HCT116 (cell line): ENCODE data around the gene FMN1. TPM values are rescaled to one million over a fixed set of nuclear protein-coding genes. Genes with fewer than 3 reads are reported as not detected.

Source experiments
- ATAC-seq: fragments of 200-7000 bp; cut with Tn5 transposase; 2 replicates; pipeline ENCODE4 v1.9.1; 2020; ENCODE audit warnings: mild to moderate bottlenecking, moderate library complexity
- BruUV-seq: library from RNA; stranded (reverse); fragments of 400-500 nt; replicated peaks from 2 replicates; lab custom pipeline; 2021; lab: Mats Ljungman, UMichigan
- CTCF ChIA-PET: fragments of 300-600 bp; sonication (Branson Sonifier 250); formaldehyde crosslinking; loops from one replicate; lab custom pipeline; 2021; ENCODE audit warnings: antibody characterized with exemption; lab: Charles Lee
- POLR2A ChIA-PET: fragments of 300-600, 350-600 bp; sonication (Branson Sonifier 250); formaldehyde crosslinking; loops from one replicate; lab custom pipeline; 2021; ENCODE audit warnings: antibody characterized with exemption; lab: Charles Lee
- RAD21 ChIA-PET, 2 experiments: fragments of 300-600 bp; sonication (Branson Sonifier 250); formaldehyde crosslinking; loops; one replicate each; lab custom pipeline; 2023; ENCODE audit warnings: low total read pairs in 2 of 2; ENCODE audit not compliant: uncharacterized antibody in 2 of 2, unreplicated experiment in 2 of 2, low non-redundant PET in 1 of 2; lab: Charles Lee
- DNase-seq: peaks from one replicate; pipeline ENCODE4 v3.0.0-alpha.2; 2010; ENCODE audit warnings: low read depth, low spot score
- H2AFZ ChIP-seq: fragments of 200-600 bp; shearing (Covaris generic), sonication (generic); 2 replicates; pipeline ENCODE4 v1.6.1; 2017; ENCODE audit warnings: low read depth, mixed run types, mixed read lengths, antibody characterized with exemption, low read length; ENCODE audit not compliant: poor library complexity, severe bottlenecking
- H3K27ac ChIP-seq: 2 replicates; pipeline ENCODE4 v1.5.1; 2012; ENCODE audit warnings: low read depth, low read length
- H3K27me3 ChIP-seq: fragments of 200-600 bp; sonication (generic); 2 replicates; pipeline ENCODE4 v1.6.1; 2016; ENCODE audit warnings: mixed run types, low read length, mixed read lengths; ENCODE audit not compliant: insufficient read depth
- H3K36me3 ChIP-seq, 2 experiments: fragments of 200-500 bp in 1 of 2; fragments of 200-600 bp in 1 of 2; sonication (Bioruptor generic) in 1 of 2; sonication (generic) in 1 of 2; 2 replicates each; pipeline versions ENCODE4 v1.5.1 to v1.6.1; 2014 to 2016; ENCODE audit warnings: low read length in 2 of 2, inconsistent platforms in 1 of 2, mixed read lengths in 1 of 2, mixed run types in 1 of 2; ENCODE audit not compliant: insufficient read depth in 2 of 2, control insufficient read depth in 1 of 2
- H3K4me1 ChIP-seq, 2 experiments: fragments of 200-600 bp in 1 of 2; sonication (generic) in 1 of 2; 2 replicates each; pipeline versions ENCODE4 v1.5.1 to v1.6.1; 2012 to 2017; ENCODE audit warnings: low read length in 2 of 2, inconsistent platforms in 1 of 2, mild to moderate bottlenecking in 1 of 2, mixed read lengths in 1 of 2, mixed run types in 1 of 2, moderate library complexity in 1 of 2; ENCODE audit not compliant: insufficient read depth in 2 of 2, control insufficient read depth in 1 of 2
- H3K4me2 ChIP-seq: fragments of 200-600 bp; sonication (generic); 2 replicates; pipeline ENCODE4 v1.6.1; 2017; ENCODE audit warnings: mixed run types, low read length, mixed read lengths
- H3K4me3 ChIP-seq, 2 experiments: fragments of 200-600 bp in 1 of 2; sonication (generic) in 1 of 2; replicated peaks in 1 of 2; 2 replicates each; pipeline ENCODE4 v1.5.1; 2011 to 2016; ENCODE audit warnings: low read length in 2 of 2, control low read depth in 1 of 2, low read depth in 1 of 2, mild to moderate bottlenecking in 1 of 2, mixed read lengths in 1 of 2, mixed run types in 1 of 2
- H3K79me2 ChIP-seq: fragments of 200-600 bp; sonication (generic); 2 replicates; pipeline ENCODE4 v1.6.1; 2017; ENCODE audit warnings: mild to moderate bottlenecking, mixed run types, low read length, moderate library complexity, mixed read lengths; ENCODE audit not compliant: insufficient read depth
- H3K9ac ChIP-seq: fragments of 200-600 bp; sonication (generic); 2 replicates; pipeline ENCODE4 v1.6.1; 2016; ENCODE audit warnings: low read length, mixed read lengths
- H3K9me2 ChIP-seq: fragments of 200-600 bp; sonication (generic), shearing (Covaris generic); 2 replicates; pipeline ENCODE4 v1.6.1; 2017; ENCODE audit warnings: mixed run types, mild to moderate bottlenecking, moderate library complexity; ENCODE audit not compliant: insufficient read depth
- H3K9me3 ChIP-seq, 2 experiments: fragments of 200-500 bp in 1 of 2; fragments of 200-600 bp in 1 of 2; sonication (Bioruptor generic) in 1 of 2; sonication (generic) in 1 of 2; 2 replicates each; pipeline ENCODE4 v1.6.1; 2014 to 2017; ENCODE audit warnings: low read length in 2 of 2, mixed read lengths in 2 of 2, inconsistent platforms in 1 of 2, low read depth in 1 of 2, mild to moderate bottlenecking in 1 of 2, mixed run types in 1 of 2, moderate library complexity in 1 of 2; ENCODE audit not compliant: control insufficient read depth in 1 of 2, insufficient read depth in 1 of 2
- H4K20me1 ChIP-seq: fragments of 200-600 bp; sonication (generic), shearing (Covaris generic); 2 replicates; pipeline ENCODE4 v1.6.1; 2017; ENCODE audit warnings: mixed run types, mild to moderate bottlenecking, moderate library complexity; ENCODE audit not compliant: insufficient read depth
- CBX3 ChIP-seq: IDR thresholded peaks from 2 replicates; pipeline ENCODE4 v1.6.1; 2012; ENCODE audit warnings: low read depth
- EGR1 ChIP-seq: IDR thresholded peaks from 2 replicates; pipeline ENCODE4 v1.6.1; 2012; ENCODE audit warnings: low read depth
- EZH2 ChIP-seq: fragments of 200-600 bp; sonication (generic); IDR thresholded peaks from 2 replicates; pipeline ENCODE4 v1.6.1; 2017; ENCODE audit warnings: antibody characterized with exemption, mixed run types
- FOSL1 ChIP-seq: IDR thresholded peaks from 2 replicates; pipeline ENCODE4 v1.6.1; 2012; ENCODE audit warnings: low read depth
- JUND ChIP-seq: IDR thresholded peaks from 2 replicates; pipeline ENCODE4 v1.6.1; 2012
- POLR2AphosphoS5 ChIP-seq: IDR thresholded peaks from 2 replicates; pipeline ENCODE4 v1.6.1; 2011; ENCODE audit warnings: mild to moderate bottlenecking, low read depth, low read length, moderate library complexity
- RAD21 ChIP-seq: IDR thresholded peaks from 2 replicates; pipeline ENCODE4 v1.6.1; 2012; ENCODE audit warnings: low read depth, mild to moderate bottlenecking
- SRF ChIP-seq: IDR thresholded peaks from 2 replicates; pipeline ENCODE4 v1.6.1; 2012; ENCODE audit warnings: low read depth
- TCF7L2 ChIP-seq: IDR thresholded peaks from 2 replicates; pipeline ENCODE4 v1.7.0; 2011; ENCODE audit warnings: borderline replicate concordance, inconsistent platforms; ENCODE audit not compliant: insufficient read depth, insufficient read length; ENCODE audit errors: extremely low read depth
- YY1 ChIP-seq: IDR thresholded peaks from 2 replicates; pipeline ENCODE4 v1.6.1; 2011; ENCODE audit warnings: low read length, low read depth, moderate library complexity, mild to moderate bottlenecking; ENCODE audit not compliant: insufficient replicate concordance; ENCODE audit errors: extremely low read depth
- ZFX ChIP-seq: fragments of 450-650 bp; IDR thresholded peaks from 2 replicates; pipeline ENCODE4 v1.6.1; 2017
- ZNF274 ChIP-seq: fragments of 200-500 bp; sonication (Bioruptor generic); IDR thresholded peaks from 2 replicates; pipeline ENCODE4 v1.6.1; 2014; ENCODE audit warnings: mild to moderate bottlenecking, low read depth, low read length, inconsistent platforms
- intact Hi-C: fragments of 100-400 bp; cut with micrococcal nuclease; formaldehyde crosslinking; loops from 2 replicates; pipeline ENCODE4 v1.10.0; 2022
- total RNA-seq: library from RNA; stranded (reverse); gene quantifications from one replicate; pipeline ENCODE4 v1.2.1, GENCODE V29; 2021; ENCODE audit not compliant: unreplicated experiment
- TF ChIP-seq, protein P1 (sequence below): IDR thresholded peaks from 2 replicates; pipeline ENCODE4 v1.6.1; 2012
- TF ChIP-seq, protein P2 (sequence below): IDR thresholded peaks from 2 replicates; pipeline ENCODE4 v1.6.1; 2011; ENCODE audit warnings: mild to moderate bottlenecking, low read length, moderate library complexity; ENCODE audit not compliant: insufficient replicate concordance; ENCODE audit errors: extremely low read depth
- TF ChIP-seq, protein P3 (sequence below): IDR thresholded peaks from 2 replicates; pipeline ENCODE4 v1.6.1; 2012

FMN1 gene
- total RNA-seq, 1 experiment from 2014 or later = 0.39 TPM

DNA sequence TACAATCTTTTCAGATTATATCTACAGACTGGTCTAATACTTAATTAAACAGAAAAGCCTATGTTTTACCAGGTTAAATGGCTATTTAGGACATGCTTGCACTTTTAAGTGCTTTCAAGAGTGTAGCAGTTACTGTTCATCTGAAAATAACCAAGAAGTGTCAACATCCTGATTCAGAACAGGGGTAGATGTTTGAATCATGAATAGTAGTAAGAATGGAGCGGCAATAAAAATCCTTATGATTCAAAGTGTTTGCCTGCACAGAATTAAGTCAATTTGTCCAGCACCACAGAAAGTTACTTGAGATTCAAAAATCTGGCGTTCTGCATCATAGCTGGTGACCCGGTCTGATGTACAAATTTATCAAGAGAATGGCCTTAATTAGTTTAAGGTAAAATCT is 428.4 kb downstream of the FMN1 start:
- Histone ChIP-seq H3K9me2 (no peaks in the 10 kb centered on the region), H3K36me3 (no peaks in the 10 kb centered on the region), H3K4me2 (no peak overlapping the region), H3K4me3 (no peak overlapping the region), H3K79me2 (no peaks in the 10 kb centered on the region), H3K27ac (no peak overlapping the region), H2AFZ (no peak overlapping the region), H3K4me1 (no peaks in the 10 kb centered on the region), H3K9ac (no peak overlapping the region), H3K9me3 (no peaks in the 10 kb centered on the region), H4K20me1 (no peaks in the 10 kb centered on the region), H3K27me3 (no peaks in the 10 kb centered on the region)
- ChIA-PET POLR2A (no interaction called here), CTCF (no interaction called here), RAD21 (no interaction called here)
- intact Hi-C loops = no loop called here
- BruUV-seq = no TSS peak
- TF ChIP-seq POLR2AphosphoS5 (no peak), RAD21 (no peak), FOSL1 (no peak), JUND (no peak), CBX3 (no peak), EZH2 (no peak), ZFX (no peak), TCF7L2 (no peak), SRF (no peak), YY1 (no peak), EGR1 (no peak), ZNF274 (no peak)
- TF ChIP-seq, protein P1, sequence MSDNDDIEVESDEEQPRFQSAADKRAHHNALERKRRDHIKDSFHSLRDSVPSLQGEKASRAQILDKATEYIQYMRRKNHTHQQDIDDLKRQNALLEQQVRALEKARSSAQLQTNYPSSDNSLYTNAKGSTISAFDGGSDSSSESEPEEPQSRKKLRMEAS = no peak
- TF ChIP-seq, protein P2, sequence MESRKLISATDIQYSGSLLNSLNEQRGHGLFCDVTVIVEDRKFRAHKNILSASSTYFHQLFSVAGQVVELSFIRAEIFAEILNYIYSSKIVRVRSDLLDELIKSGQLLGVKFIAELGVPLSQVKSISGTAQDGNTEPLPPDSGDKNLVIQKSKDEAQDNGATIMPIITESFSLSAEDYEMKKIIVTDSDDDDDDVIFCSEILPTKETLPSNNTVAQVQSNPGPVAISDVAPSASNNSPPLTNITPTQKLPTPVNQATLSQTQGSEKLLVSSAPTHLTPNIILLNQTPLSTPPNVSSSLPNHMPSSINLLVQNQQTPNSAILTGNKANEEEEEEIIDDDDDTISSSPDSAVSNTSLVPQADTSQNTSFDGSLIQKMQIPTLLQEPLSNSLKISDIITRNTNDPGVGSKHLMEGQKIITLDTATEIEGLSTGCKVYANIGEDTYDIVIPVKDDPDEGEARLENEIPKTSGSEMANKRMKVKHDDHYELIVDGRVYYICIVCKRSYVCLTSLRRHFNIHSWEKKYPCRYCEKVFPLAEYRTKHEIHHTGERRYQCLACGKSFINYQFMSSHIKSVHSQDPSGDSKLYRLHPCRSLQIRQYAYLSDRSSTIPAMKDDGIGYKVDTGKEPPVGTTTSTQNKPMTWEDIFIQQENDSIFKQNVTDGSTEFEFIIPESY = no peak
- TF ChIP-seq, protein P3, sequence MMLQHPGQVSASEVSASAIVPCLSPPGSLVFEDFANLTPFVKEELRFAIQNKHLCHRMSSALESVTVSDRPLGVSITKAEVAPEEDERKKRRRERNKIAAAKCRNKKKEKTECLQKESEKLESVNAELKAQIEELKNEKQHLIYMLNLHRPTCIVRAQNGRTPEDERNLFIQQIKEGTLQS = no peak
- ATAC-seq = no peak
- no peak for DNase-seq
